ENCODE results near the gene RFX2. TPM values are rescaled to one million over a fixed set of nuclear protein-coding genes. Genes with fewer than 3 reads are reported as not detected.
"Not testable (repeated sequence)": the region's sequence is repeated elsewhere in the genome, so short reads cannot be mapped to it uniquely, and the experiment has no call there.

The RFX2 gene
- total and polyA plus RNA-seq, 7 experiments from 2014 or later: 3.8 to 18.4 (median 8.2) TPM

- Histone ChIP-seq H3K27me3 (ENCODE audit: control insufficient read depth in 2 of 2, insufficient read depth in 2 of 2, low read length in 2 of 2) (no peaks in the 10 kb centered on the region), H3K9me3 (ENCODE audit: control insufficient read depth in 2 of 3, low read length in 3 of 3) (no peaks in the 10 kb centered on the region), H3K36me3 (ENCODE audit: control insufficient read depth in 2 of 3, insufficient read depth in 3 of 3, low read length in 3 of 3) (peaks cover 0 to 4% (median 0%) of the 10 kb centered on the region in 3 experiments), H3K4me3 (ENCODE audit: low read length) (no peak overlapping the region), H3K4me1 (ENCODE audit: control insufficient read depth in 2 of 2, insufficient read depth in 2 of 2, low read length in 2 of 2) (peaks cover 60 to 91% of the 10 kb centered on the region in 2 donors), H3K27ac (ENCODE audit: low read depth, low read length) (peak overlapping the region; percentile 77)
- Mint-ChIP-seq H3K27ac (peak overlapping the region; percentile 95 to 100 (median 99)), H3K27me3 (no peaks in the 10 kb centered on the region), H3K4me1 (peaks cover 72 to 100% (median 91%) of the 10 kb centered on the region in 7 donors), H3K36me3 (peaks cover 0 to 9% (median 7%) of the 10 kb centered on the region in 5 donors), H3K4me3 (peak overlapping the region in 6 of 10 donors; percentile 16 to 86 (median 78)), H3K9me3 (no peaks in the 10 kb centered on the region)
- DNase-seq (no peak), ATAC-seq (no peak)
- POLR2A ChIA-PET: interaction anchor here (0.9 to 5.5 kb wide), 3 partner anchors 13 to 16 kb away, joined by 3 to 50 read pairs (median 4); partner anchors contain the start of gene RANBP3
- CTCF ChIA-PET: interaction anchor here (1.4 to 5.2 kb wide), 2 partner anchors 14 to 59 kb away, joined by 5 to 41 read pairs; partner anchors contain the start of gene RANBP3
- intact Hi-C loops (cut with micrococcal nuclease): loop anchor here (2.0 kb wide), 4 partner anchors 15 to 341 kb away; partner anchors contain the start of genes RANBP3 (in 1 of the 2), SAFB (in 1 of the 2) and SAFB2 (in 1 of the 2)
Measured at GRCh38 chr19:5963855-5964254, 146.4 kb downstream of the RFX2 start.

GRCh38 chr19:5963259-5963658 is 147.0 kb downstream of the RFX2 start:
- H3K36me3 Mint-ChIP-seq; H3K36me3 ChIP-seq (ENCODE audit: control insufficient read depth in 2 of 3, insufficient read depth in 3 of 3, low read length in 3 of 3); DNase-seq; H3K27me3 Mint-ChIP-seq; H3K4me3 ChIP-seq (ENCODE audit: low read length); H3K9me3 ChIP-seq (ENCODE audit: control insufficient read depth in 2 of 3, low read length in 3 of 3); H3K27me3 ChIP-seq (ENCODE audit: control insufficient read depth in 2 of 2, insufficient read depth in 2 of 2, low read length in 2 of 2); ATAC-seq; H3K9me3 Mint-ChIP-seq: not testable (repeated sequence)
- CTCF ChIA-PET: interaction anchor here (1.1 to 2.2 kb wide), 2 partner anchors 14 to 22 kb away, joined by 3 to 6 read pairs; no protein-coding TSS in a partner anchor
- Mint-ChIP-seq H3K4me1 (peaks cover 72 to 100% (median 89%) of the 10 kb centered on the region in 7 donors), H3K4me3 (peak overlapping the region; percentile 32 to 88 (median 82)), H3K27ac (peak overlapping the region; percentile 95 to 100 (median 99))
- H3K4me1 ChIP-seq (ENCODE audit: control insufficient read depth in 2 of 2, insufficient read depth in 2 of 2, low read length in 2 of 2): peaks cover 62 to 91% of the 10 kb centered on the region in 2 donors
- H3K27ac ChIP-seq (ENCODE audit: low read depth, low read length): peak overlapping the region; percentile 77
- intact Hi-C loops (cut with micrococcal nuclease): loop anchor here (2.0 kb wide), 4 partner anchors 14 to 340 kb away; partner anchors contain the start of genes RANBP3 (in 1 of the 2), SAFB (in 1 of the 2) and SAFB2 (in 1 of the 2)
- POLR2A ChIA-PET: interaction anchor here (2.7 to 5.5 kb wide), 4 partner anchors 12 to 159 kb away, joined by 7 to 89 read pairs (median 49); partner anchors contain the start of genes NDUFA11, RANBP3 and VMAC

GRCh38 chr19:5961969-5962945 is 148.0 kb downstream of the RFX2 start:
- ChIA-PET CTCF (interaction anchor here (0.9 to 2.8 kb wide), 8 partner anchors 9 to 60 kb away, joined by 3 to 16 read pairs (median 4); partner anchors contain the start of genes RANBP3 and VMAC), POLR2A (interaction anchor here (1.0 to 5.5 kb wide), 10 partner anchors 8 to 171 kb away, joined by 3 to 89 read pairs (median 6); partner anchors contain the start of genes DUS3L, NDUFA11, RANBP3 and VMAC)
- Mint-ChIP-seq H3K27ac (peak overlapping the region; percentile 95 to 100 (median 99)), H3K4me3 (peak overlapping the region; percentile 79 to 89 (median 84)), H3K36me3 (peaks cover 0 to 14% (median 7%) of the 10 kb centered on the region in 5 donors), H3K4me1 (peaks cover 69 to 99% (median 89%) of the 10 kb centered on the region in 7 donors), H3K9me3 (no peaks in the 10 kb centered on the region), H3K27me3 (no peaks in the 10 kb centered on the region)
- peak; percentile 42 to 92 (median 88) for DNase-seq
- intact Hi-C loops (cut with micrococcal nuclease): loop anchor here (1.0 to 2.0 kb wide), 8 partner anchors 9 to 339 kb away; partner anchors contain the start of genes RANBP3 (in 2 of the 2), VMAC (in 2 of the 2), SAFB (in 1 of the 2) and SAFB2 (in 1 of the 2)
- Histone ChIP-seq H3K4me3 (ENCODE audit: low read length) (peak overlapping the region; percentile 38), H3K9me3 (ENCODE audit: control insufficient read depth in 2 of 3, low read length in 3 of 3) (no peaks in the 10 kb centered on the region), H3K4me1 (ENCODE audit: control insufficient read depth in 2 of 2, insufficient read depth in 2 of 2, low read length in 2 of 2) (peaks cover 56 to 84% of the 10 kb centered on the region in 2 donors), H3K36me3 (ENCODE audit: control insufficient read depth in 2 of 3, insufficient read depth in 3 of 3, low read length in 3 of 3) (peaks cover 0 to 4% (median 0%) of the 10 kb centered on the region in 3 experiments), H3K27ac (ENCODE audit: low read depth, low read length) (peak overlapping the region; percentile 77), H3K27me3 (ENCODE audit: control insufficient read depth in 2 of 2, insufficient read depth in 2 of 2, low read length in 2 of 2) (no peaks in the 10 kb centered on the region)
- peak; percentile 96 for ATAC-seq

- H3K9me3 Mint-ChIP-seq; H3K27me3 Mint-ChIP-seq; H3K27me3 ChIP-seq (ENCODE audit: control insufficient read depth in 2 of 2, insufficient read depth in 2 of 2, low read length in 2 of 2); H3K9me3 ChIP-seq (ENCODE audit: control insufficient read depth in 2 of 3, low read length in 3 of 3); DNase-seq; intact Hi-C loops (cut with micrococcal nuclease); H3K36me3 ChIP-seq (ENCODE audit: control insufficient read depth in 2 of 3, insufficient read depth in 3 of 3, low read length in 3 of 3): not testable (repeated sequence)
- ATAC-seq: peak; percentile 8
- peaks cover 0 to 12% (median 5%) of the 10 kb centered on the region in 5 donors for H3K36me3 Mint-ChIP-seq
- ChIA-PET CTCF (interaction anchor here (0.9 to 2.8 kb wide), 7 partner anchors 9 to 61 kb away, joined by 3 to 16 read pairs (median 5); partner anchors contain the start of genes RANBP3 and VMAC), POLR2A (interaction anchor here (1.0 to 5.5 kb wide), 9 partner anchors 9 to 171 kb away, joined by 3 to 89 read pairs (median 7); partner anchors contain the start of genes DUS3L, NDUFA11, RANBP3 and VMAC)
- H3K27ac Mint-ChIP-seq: peak overlapping the region; percentile 95 to 100 (median 99)
- peak overlapping the region; percentile 77 for H3K27ac ChIP-seq (ENCODE audit: low read depth, low read length)
- peak overlapping the region; percentile 34 for H3K4me3 ChIP-seq (ENCODE audit: low read length)
- H3K4me1 ChIP-seq (ENCODE audit: control insufficient read depth in 2 of 2, insufficient read depth in 2 of 2, low read length in 2 of 2): peaks cover 56 to 84% of the 10 kb centered on the region in 2 donors
- peaks cover 66 to 99% (median 88%) of the 10 kb centered on the region in 7 donors for H3K4me1 Mint-ChIP-seq
- H3K4me3 Mint-ChIP-seq: peak overlapping the region; percentile 79 to 89 (median 84)
Measured at GRCh38 chr19:5961641-5961968, 148.7 kb downstream of the RFX2 start.

GRCh38 chr19:5960005-5961001 is 150.0 kb downstream of the RFX2 start:
- intact Hi-C loops (cut with micrococcal nuclease): no loop called here
- peaks cover 56 to 77% of the 10 kb centered on the region in 2 donors for H3K4me1 ChIP-seq (ENCODE audit: control insufficient read depth in 2 of 2, insufficient read depth in 2 of 2, low read length in 2 of 2)
- H3K27me3 Mint-ChIP-seq: no peaks in the 10 kb centered on the region
- CTCF ChIA-PET: interaction anchor here (1.0 to 2.8 kb wide), 2 partner anchors 9 to 30 kb away, joined by 3 to 16 read pairs; no protein-coding TSS in a partner anchor
- H3K27me3 ChIP-seq (ENCODE audit: control insufficient read depth in 2 of 2, insufficient read depth in 2 of 2, low read length in 2 of 2): no peaks in the 10 kb centered on the region
- peak overlapping the region; percentile 77 for H3K27ac ChIP-seq (ENCODE audit: low read depth, low read length)
- H3K36me3 Mint-ChIP-seq: peaks cover 0 to 15% (median 3%) of the 10 kb centered on the region in 5 donors
- DNase-seq: no peak
- H3K27ac Mint-ChIP-seq: peak overlapping the region; percentile 95 to 100 (median 99)
- peak overlapping the region; percentile 48 to 87 (median 82) for H3K4me3 Mint-ChIP-seq
- POLR2A ChIA-PET: interaction anchor here (0.5 to 5.5 kb wide), 8 partner anchors 9 to 246 kb away, joined by 3 to 89 read pairs (median 10); partner anchors contain the start of genes NDUFA11, RANBP3 and VMAC
- H3K36me3 ChIP-seq (ENCODE audit: control insufficient read depth in 2 of 3, insufficient read depth in 3 of 3, low read length in 3 of 3): no peaks in the 10 kb centered on the region
- H3K4me1 Mint-ChIP-seq: peaks cover 58 to 99% (median 86%) of the 10 kb centered on the region in 7 donors
- H3K4me3 ChIP-seq (ENCODE audit: low read length): no peak overlapping the region
- no peak for ATAC-seq
- H3K9me3 Mint-ChIP-seq: no peaks in the 10 kb centered on the region
- H3K9me3 ChIP-seq (ENCODE audit: control insufficient read depth in 2 of 3, low read length in 3 of 3): no peaks in the 10 kb centered on the region

Measured in naive thymus-derived CD4-positive, alpha-beta T cell (primary cell).